Testis (tissue), 2 donors: ENCODE data around the gene ITPKB.

Experiments
- CTCF ChIP-seq, 3 experiments: fragments of 450-650 bp in 2 of 3; fragments of 200-600 bp in 1 of 3; sonication (generic) in 1 of 3; IDR thresholded peaks; one replicate each; pipeline ENCODE4 v1.5.1; 2016 to 2019; ENCODE audit warnings: antibody characterized with exemption in 3 of 3, mild to moderate bottlenecking in 2 of 3, moderate library complexity in 1 of 3
- POLR2A ChIP-seq: fragments of 450-650 bp; IDR thresholded peaks from one replicate; pipeline ENCODE4 v1.6.1; 2017; ENCODE audit warnings: antibody characterized with exemption, mild to moderate bottlenecking, moderate library complexity

GRCh38 chr1:226654668-226655055 is 84.4 kb downstream of the ITPKB start:
- TF ChIP-seq CTCF (IDR thresholded peaks at IDR 0.05) (no peak), POLR2A (no peak)
